Natural killer cell (primary cell): ENCODE measurements around the gene RGS6. TPM values are rescaled to one million over a fixed set of nuclear protein-coding genes. Genes with fewer than 3 reads are reported as not detected.

Experiments
- ATAC-seq, 3 donors: fragments of 150-1000 bp in 2 of 3; fragments of 200-7000 bp in 1 of 3; cut with Tn5 transposase; 1 replicate in 1 of 3; 2 replicates in 2 of 3; pipeline ENCODE4 v1.10.0; 2021; ENCODE audit warnings: mild to moderate bottlenecking in 2 of 3, moderate library complexity in 2 of 3
- DNase-seq, 2 donors: peaks; one replicate each; pipeline versions ENCODE4 v3.0.0 to v3.0.0-alpha.2; 2013 to 2021; ENCODE audit warnings: mixed read lengths in 1 of 2
- H3K27ac ChIP-seq: one replicate; pipeline ENCODE4 v1.5.1; 2013; ENCODE audit warnings: mild to moderate bottlenecking, low read length
- H3K27me3 ChIP-seq: one replicate; pipeline ENCODE4 v1.6.1; 2013; ENCODE audit warnings: low read length; ENCODE audit not compliant: control insufficient read depth, insufficient read depth
- H3K36me3 ChIP-seq: one replicate; pipeline ENCODE4 v1.6.1; 2013; ENCODE audit warnings: low read length; ENCODE audit not compliant: control insufficient read depth, insufficient read depth
- H3K4me1 ChIP-seq: one replicate; pipeline ENCODE4 v1.6.1; 2013; ENCODE audit warnings: low read length; ENCODE audit not compliant: control insufficient read depth, insufficient read depth
- H3K4me3 ChIP-seq: one replicate; pipeline ENCODE4 v1.5.1; 2013; ENCODE audit warnings: low read length
- H3K9me3 ChIP-seq: one replicate; pipeline ENCODE4 v1.6.1; 2013; ENCODE audit warnings: low read length; ENCODE audit not compliant: control insufficient read depth, insufficient read depth
- H3K27ac Mint-ChIP-seq, 2 donors: one replicate each; pipeline ENCODE4 v1.8.0; 2022; ENCODE audit warnings: mild to moderate bottlenecking in 2 of 2, mixed read lengths in 2 of 2, moderate library complexity in 1 of 2
- H3K27me3 Mint-ChIP-seq, 2 donors: one replicate each; pipeline ENCODE4 v1.8.0; 2022; ENCODE audit warnings: low read depth in 2 of 2, mixed read lengths in 2 of 2
- H3K36me3 Mint-ChIP-seq: one replicate; pipeline ENCODE4 v1.8.0; 2022; ENCODE audit warnings: mixed read lengths
- H3K4me1 Mint-ChIP-seq, 2 donors: one replicate each; pipeline ENCODE4 v1.8.0; 2022; ENCODE audit warnings: mixed read lengths in 2 of 2
- H3K4me3 Mint-ChIP-seq: one replicate; pipeline ENCODE4 v1.8.0; 2022; ENCODE audit warnings: mild to moderate bottlenecking, moderate library complexity, mixed read lengths
- H3K9me3 Mint-ChIP-seq, 2 donors: one replicate each; pipeline ENCODE4 v1.8.0; 2022; ENCODE audit warnings: mixed read lengths in 2 of 2
- WGBS: methylation state at CpG from one replicate; pipeline ENCODE4 v1.1.7; 2013; ENCODE audit warnings: missing lambda C conversion rate; ENCODE audit not compliant: insufficient coverage; 5-methylcytosine and 5-hydroxymethylcytosine counted together
- intact Hi-C: fragments of 100-400 bp; cut with micrococcal nuclease; formaldehyde crosslinking; loops from one replicate; pipeline ENCODE4 v1.14.2; 2022
- total RNA-seq, 4 donors: library from RNA; stranded (reverse); fragments of 120-200 nt in 1 of 4; gene quantifications; one replicate each; pipeline versions ENCODE4 v1.2.3 to v1.2.4, GENCODE V29; 2013 to 2022
- TF ChIP-seq, protein P1 (sequence below): fragments of 200-600 bp; IDR thresholded peaks from one replicate; pipeline ENCODE4 v1.8.0; 2022; ENCODE audit warnings: antibody characterized with exemption

The RGS6 gene
- total RNA-seq, 3 donors from 2014 or later (not counting 1 experiment from before 2014, with no cell fraction given): 0.75 to 1.4 TPM; not detected in 1

DNA sequence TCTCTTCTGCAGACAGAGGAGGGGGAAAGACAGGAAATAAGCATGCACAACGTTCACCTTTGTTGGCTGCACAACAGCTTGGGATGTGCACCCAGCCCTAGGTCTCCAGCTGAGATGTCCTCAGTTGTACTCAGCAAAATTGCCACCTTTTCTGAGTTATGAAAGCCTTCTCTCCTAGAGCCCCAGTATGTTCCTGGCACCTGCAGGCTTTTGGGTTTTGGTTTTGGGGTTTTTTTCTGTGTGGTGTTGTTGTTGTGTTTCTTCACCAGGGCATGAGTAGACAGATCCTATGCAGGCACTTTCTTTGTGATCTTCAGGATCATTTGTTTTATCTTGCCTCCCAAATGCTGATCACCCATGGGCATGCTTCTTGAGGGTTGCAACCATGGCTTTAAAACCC is 498.2 kb downstream of the RGS6 start:
- WGBS: 53% methylated on average over 1 of the region's 1 CpG
- Histone ChIP-seq H3K4me3 (no peak overlapping the region), H3K4me1 (no peaks in the 10 kb centered on the region), H3K27me3 (no peaks in the 10 kb centered on the region), H3K36me3 (no peaks in the 10 kb centered on the region), H3K27ac (no peak overlapping the region), H3K9me3 (no peaks in the 10 kb centered on the region)
- ATAC-seq (no peak), DNase-seq (no peak)
- intact Hi-C loops: no loop called here
- Mint-ChIP-seq H3K4me3 (no peak overlapping the region), H3K4me1 (peaks cover 6 to 10% of the 10 kb centered on the region in 2 donors), H3K27me3 (peaks cover 0 to 7% of the 10 kb centered on the region in 2 donors), H3K27ac (no peak overlapping the region), H3K36me3 (peaks cover 7% of the 10 kb centered on the region), H3K9me3 (peaks cover 2 to 6% of the 10 kb centered on the region in 2 donors)
- TF ChIP-seq, protein P1, sequence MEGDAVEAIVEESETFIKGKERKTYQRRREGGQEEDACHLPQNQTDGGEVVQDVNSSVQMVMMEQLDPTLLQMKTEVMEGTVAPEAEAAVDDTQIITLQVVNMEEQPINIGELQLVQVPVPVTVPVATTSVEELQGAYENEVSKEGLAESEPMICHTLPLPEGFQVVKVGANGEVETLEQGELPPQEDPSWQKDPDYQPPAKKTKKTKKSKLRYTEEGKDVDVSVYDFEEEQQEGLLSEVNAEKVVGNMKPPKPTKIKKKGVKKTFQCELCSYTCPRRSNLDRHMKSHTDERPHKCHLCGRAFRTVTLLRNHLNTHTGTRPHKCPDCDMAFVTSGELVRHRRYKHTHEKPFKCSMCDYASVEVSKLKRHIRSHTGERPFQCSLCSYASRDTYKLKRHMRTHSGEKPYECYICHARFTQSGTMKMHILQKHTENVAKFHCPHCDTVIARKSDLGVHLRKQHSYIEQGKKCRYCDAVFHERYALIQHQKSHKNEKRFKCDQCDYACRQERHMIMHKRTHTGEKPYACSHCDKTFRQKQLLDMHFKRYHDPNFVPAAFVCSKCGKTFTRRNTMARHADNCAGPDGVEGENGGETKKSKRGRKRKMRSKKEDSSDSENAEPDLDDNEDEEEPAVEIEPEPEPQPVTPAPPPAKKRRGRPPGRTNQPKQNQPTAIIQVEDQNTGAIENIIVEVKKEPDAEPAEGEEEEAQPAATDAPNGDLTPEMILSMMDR: no peak

DNA sequence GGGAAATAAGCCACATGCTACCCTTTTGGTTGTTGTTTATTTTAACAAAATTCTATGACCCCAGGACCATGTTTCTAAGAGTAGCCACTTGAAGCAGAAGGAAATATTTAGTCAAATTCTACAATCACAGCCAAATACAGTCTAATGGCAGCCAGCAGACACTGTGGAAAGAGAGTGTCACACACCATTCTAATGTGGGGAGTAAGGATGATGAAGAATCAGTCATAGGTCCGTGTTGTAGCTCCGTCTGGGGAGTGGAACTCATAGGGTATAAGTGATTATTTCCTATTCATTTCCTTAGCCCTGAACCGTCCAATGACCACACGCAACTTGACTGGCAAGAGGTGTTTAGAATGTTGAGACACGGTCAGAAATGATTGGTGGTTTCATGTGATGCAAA is 500.5 kb downstream of the RGS6 start:
- no peaks in the 10 kb centered on the region for H3K36me3 ChIP-seq
- H3K9me3 Mint-ChIP-seq: peaks cover 2 to 3% of the 10 kb centered on the region in 2 donors
- H3K4me1 Mint-ChIP-seq: peaks cover 16 to 26% of the 10 kb centered on the region in 2 donors
- no peak overlapping the region for H3K4me3 Mint-ChIP-seq
- no peak overlapping the region for H3K27ac ChIP-seq
- intact Hi-C loops: no loop called here
- peaks cover 0 to 2% of the 10 kb centered on the region in 2 donors for H3K27me3 Mint-ChIP-seq
- H3K27me3 ChIP-seq: no peaks in the 10 kb centered on the region
- H3K4me1 ChIP-seq: no peaks in the 10 kb centered on the region
- DNase-seq (no peak), ATAC-seq (no peak)
- H3K9me3 ChIP-seq: no peaks in the 10 kb centered on the region
- H3K4me3 ChIP-seq: no peak overlapping the region
- H3K27ac Mint-ChIP-seq: no peak overlapping the region
- TF ChIP-seq, protein P1: no peak
- 89% methylated on average over 5 of the region's 5 CpGs for WGBS
- peaks cover 2% of the 10 kb centered on the region for H3K36me3 Mint-ChIP-seq

DNA sequence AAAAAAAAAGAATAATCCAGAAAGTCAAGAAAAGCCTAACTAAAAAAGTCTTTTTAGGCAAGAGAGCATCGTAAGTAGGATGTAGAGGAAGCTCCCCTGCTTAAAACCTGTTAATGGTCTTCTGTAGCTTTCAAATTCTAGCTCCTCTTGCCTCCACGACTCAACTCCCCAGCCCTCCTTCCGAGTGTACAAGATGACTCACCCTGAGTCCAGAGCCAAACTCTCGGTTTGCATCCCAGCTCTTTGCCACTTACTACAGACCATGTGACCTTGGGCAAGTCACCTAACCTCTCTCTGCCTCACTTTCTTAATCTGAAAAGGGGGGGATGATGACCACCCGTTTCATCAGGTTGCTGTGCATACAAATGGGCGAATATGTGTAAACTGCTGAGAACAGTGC is 501.3 kb downstream of the RGS6 start:
- H3K9me3 Mint-ChIP-seq: no peaks in the 10 kb centered on the region
- peaks cover 24 to 31% of the 10 kb centered on the region in 2 donors for H3K4me1 Mint-ChIP-seq
- no peaks in the 10 kb centered on the region for H3K36me3 ChIP-seq
- no peaks in the 10 kb centered on the region for H3K9me3 ChIP-seq
- no peaks in the 10 kb centered on the region for H3K36me3 Mint-ChIP-seq
- no peaks in the 10 kb centered on the region for H3K4me1 ChIP-seq
- no peak overlapping the region for H3K27ac ChIP-seq
- no peak overlapping the region for H3K27ac Mint-ChIP-seq
- H3K4me3 ChIP-seq: no peak overlapping the region
- intact Hi-C loops: no loop called here
- DNase-seq (no peak), ATAC-seq (no peak)
- no peak overlapping the region for H3K4me3 Mint-ChIP-seq
- WGBS: 93% methylated on average over 6 of the region's 6 CpGs
- TF ChIP-seq, protein P1: no peak
- no peaks in the 10 kb centered on the region for H3K27me3 ChIP-seq
- no peaks in the 10 kb centered on the region for H3K27me3 Mint-ChIP-seq

DNA sequence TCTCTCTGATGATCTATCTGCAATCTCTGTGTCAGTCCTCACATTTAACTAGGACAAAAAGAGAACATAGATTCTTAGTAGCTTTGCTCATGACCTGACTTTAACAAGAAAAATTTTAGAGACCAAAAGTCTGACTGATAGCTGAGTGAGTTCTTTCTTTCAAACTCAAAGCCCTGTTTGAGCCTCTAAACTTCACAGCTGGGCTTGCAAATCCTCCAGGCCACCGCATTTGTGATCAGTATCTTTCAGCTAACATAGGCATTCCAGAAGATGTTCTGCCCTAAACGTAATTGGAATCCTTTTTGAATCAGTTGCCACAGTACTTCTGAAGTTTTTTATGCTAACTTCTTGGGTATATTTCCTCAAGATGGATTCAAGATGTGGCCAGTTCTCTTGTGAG is 502.6 kb downstream of the RGS6 start:
- Mint-ChIP-seq H3K4me3 (no peak overlapping the region), H3K36me3 (no peaks in the 10 kb centered on the region), H3K9me3 (no peaks in the 10 kb centered on the region), H3K27ac (peak overlapping the region in 1 of 2 donors; percentile 10), H3K4me1 (peaks cover 37 to 44% of the 10 kb centered on the region in 2 donors), H3K27me3 (no peaks in the 10 kb centered on the region)
- TF ChIP-seq, protein P1: no peak
- H3K27ac ChIP-seq: no peak overlapping the region
- H3K9me3 ChIP-seq: no peaks in the 10 kb centered on the region
- no peaks in the 10 kb centered on the region for H3K27me3 ChIP-seq
- no peaks in the 10 kb centered on the region for H3K36me3 ChIP-seq
- H3K4me3 ChIP-seq: no peak overlapping the region
- peaks cover 9% of the 10 kb centered on the region for H3K4me1 ChIP-seq
- no peak for DNase-seq
- intact Hi-C loops: no loop called here
- ATAC-seq: no peak
- 87% methylated on average over 2 of the region's 2 CpGs for WGBS
